Neural cell (in vitro differentiated cells): ENCODE measurements around the gene DENND4B. TPM values are rescaled to one million over a fixed set of nuclear protein-coding genes. Genes with fewer than 3 reads are reported as not detected.

Experiments used
- H2AFZ ChIP-seq: fragments of 200-600, 300-800 bp; sonication (generic), shearing (Covaris generic); 2 replicates; pipeline ENCODE4 v1.6.0; 2014; ENCODE audit warnings: low read depth, mild to moderate bottlenecking, antibody characterized with exemption, low read length, moderate library complexity
- H3F3A ChIP-seq: fragments of 200-600 bp; shearing (Covaris generic); 2 replicates; pipeline ENCODE4 v1.6.1; 2016; ENCODE audit warnings: mild to moderate bottlenecking, moderate library complexity, mixed read lengths, antibody characterized with exemption, low read length; ENCODE audit not compliant: insufficient read depth, poor library complexity, severe bottlenecking
- H3K27ac ChIP-seq: fragments of 200-600, 300-800 bp; sonication (generic), shearing (Covaris generic); 2 replicates; pipeline ENCODE4 v1.5.1; 2014; ENCODE audit warnings: mild to moderate bottlenecking, low read length, moderate library complexity
- H3K27me3 ChIP-seq: fragments of 300-800, 200-600 bp; sonication (generic), shearing (Covaris generic); 2 replicates; pipeline ENCODE4 v1.6.0; 2014; ENCODE audit warnings: mild to moderate bottlenecking, low read depth, low read length, moderate library complexity; ENCODE audit not compliant: insufficient read depth
- H3K36me3 ChIP-seq: fragments of 300-800, 200-600 bp; sonication (generic), shearing (Covaris generic); 2 replicates; pipeline ENCODE4 v1.5.1; 2014; ENCODE audit warnings: mild to moderate bottlenecking, antibody characterized with exemption, low read length, moderate library complexity; ENCODE audit not compliant: insufficient read depth
- H3K4me2 ChIP-seq: fragments of 300-800, 200-600 bp; sonication (generic), shearing (Covaris generic); 2 replicates; pipeline ENCODE4 v1.6.0; 2014; ENCODE audit warnings: mild to moderate bottlenecking, low read length
- H3K4me3 ChIP-seq: fragments of 300-800, 200-600 bp; sonication (generic), shearing (Covaris generic); 2 replicates; pipeline ENCODE4 v1.5.1; 2014; ENCODE audit warnings: mild to moderate bottlenecking, low read length, moderate library complexity
- H3K79me2 ChIP-seq: fragments of 200-600 bp; shearing (Covaris generic); replicated peaks from 2 replicates; pipeline ENCODE4 v1.6.0; 2014; ENCODE audit warnings: mild to moderate bottlenecking, low read length, moderate library complexity; ENCODE audit not compliant: insufficient read depth
- H3K9ac ChIP-seq: fragments of 300-800, 200-600 bp; sonication (generic), shearing (Covaris generic); 2 replicates; pipeline ENCODE4 v1.6.1; 2016; ENCODE audit warnings: mild to moderate bottlenecking, low read length, mixed read lengths
- H3K9me2 ChIP-seq: fragments of 200-600 bp; shearing (Covaris generic); 2 replicates; pipeline ENCODE4 v1.6.1; 2016; ENCODE audit warnings: mild to moderate bottlenecking, low read length, mixed read lengths; ENCODE audit not compliant: insufficient read depth
- H3K9me3 ChIP-seq: fragments of 200-600, 300-800 bp; sonication (generic), shearing (Covaris generic); 2 replicates; pipeline ENCODE4 v1.6.1; 2016; ENCODE audit warnings: mild to moderate bottlenecking, mixed run types, low read length, moderate library complexity, mixed read lengths
- H4K20me1 ChIP-seq: fragments of 200-600 bp; shearing (Covaris generic); 2 replicates; pipeline ENCODE4 v1.6.1; 2016; ENCODE audit warnings: mild to moderate bottlenecking, mixed run types; ENCODE audit not compliant: insufficient read depth
- CTCF ChIP-seq: fragments of 450-650 bp; IDR thresholded peaks from 2 replicates; pipeline ENCODE4 v1.5.1; 2014; ENCODE audit warnings: antibody characterized with exemption, mild to moderate bottlenecking, moderate library complexity; ENCODE audit not compliant: poor library complexity, severe bottlenecking
- EP300 ChIP-seq: fragments of 450-650 bp; conservative IDR thresholded peaks from 2 replicates; pipeline ENCODE4 v1.6.1; 2014; ENCODE audit warnings: antibody characterized with exemption, mild to moderate bottlenecking, moderate library complexity; ENCODE audit not compliant: poor library complexity, severe bottlenecking
- EZH2 ChIP-seq: fragments of 200-600, 300-800 bp; shearing (Covaris generic), sonication (generic); IDR thresholded peaks from 2 replicates; pipeline ENCODE4 v1.6.1; 2014; ENCODE audit warnings: antibody characterized with exemption, low read length, borderline replicate concordance, mild to moderate bottlenecking; ENCODE audit not compliant: insufficient read depth, poor library complexity, severe bottlenecking
- MXI1 ChIP-seq: fragments of 450-650 bp; conservative IDR thresholded peaks from 2 replicates; pipeline ENCODE4 v1.6.1; 2014; ENCODE audit warnings: antibody characterized with exemption, mild to moderate bottlenecking; ENCODE audit not compliant: poor library complexity, severe bottlenecking
- POLR2AphosphoS5 ChIP-seq: IDR thresholded peaks from 2 replicates; pipeline ENCODE4 v1.6.1; 2012
- RAD21 ChIP-seq: fragments of 450-650 bp; conservative IDR thresholded peaks from 2 replicates; pipeline ENCODE4 v1.6.1; 2014; ENCODE audit warnings: antibody characterized with exemption, mild to moderate bottlenecking, moderate library complexity
- REST ChIP-seq: IDR thresholded peaks from 2 replicates; pipeline ENCODE4 v1.6.1; 2012; ENCODE audit warnings: borderline replicate concordance
- SMC3 ChIP-seq: fragments of 450-650 bp; conservative IDR thresholded peaks from 2 replicates; pipeline ENCODE4 v1.6.1; 2014; ENCODE audit warnings: antibody characterized with exemption, mild to moderate bottlenecking, moderate library complexity; ENCODE audit not compliant: poor library complexity
- TAF1 ChIP-seq: IDR thresholded peaks from 2 replicates; pipeline ENCODE4 v1.6.1; 2012; ENCODE audit warnings: low read depth
- polyA plus RNA-seq: library from polyadenylated mRNA; depleted of rRNA; stranded (reverse); fragments of >200 nt; gene quantifications from 2 replicates; pipeline ENCODE4 v1.2.3, GENCODE V29; 2014

Gene DENND4B
- polyA plus RNA-seq, 1 donor from 2014 or later = 25.3 TPM

- Histone ChIP-seq H3K79me2 (peaks cover 41% of the 10 kb centered on the region), H4K20me1 (no peaks in the 10 kb centered on the region), H3K9ac (no peak overlapping the region), H2AFZ (no peak overlapping the region), H3K27me3 (no peaks in the 10 kb centered on the region), H3F3A (no peaks in the 10 kb centered on the region), H3K4me3 (peak overlapping the region; percentile 90), H3K9me3 (no peaks in the 10 kb centered on the region), H3K9me2 (no peaks in the 10 kb centered on the region), H3K4me2 (peak overlapping the region; percentile 88), H3K36me3 (no peaks in the 10 kb centered on the region), H3K27ac (no peak overlapping the region)
- TF ChIP-seq POLR2AphosphoS5 (no peak), RAD21 (no peak), MXI1 (no peak), CTCF (no peak), TAF1 (no peak), EZH2 (no peak)
Measured at GRCh38 chr1:153961421-153961820, 14.9 kb upstream of the DENND4B start.

- H3K9ac ChIP-seq = no peak overlapping the region
- peaks cover 51% of the 10 kb centered on the region for H3K79me2 ChIP-seq
- no peaks in the 10 kb centered on the region for H4K20me1 ChIP-seq
- no peak overlapping the region for H3K4me3 ChIP-seq
- no peaks in the 10 kb centered on the region for H3K36me3 ChIP-seq
- no peak overlapping the region for H3K27ac ChIP-seq
- H3K9me3 ChIP-seq = no peaks in the 10 kb centered on the region
- no peaks in the 10 kb centered on the region for H3F3A ChIP-seq
- H3K9me2 ChIP-seq = no peaks in the 10 kb centered on the region
- TF ChIP-seq EP300 (no peak), TAF1 (no peak), SMC3 (no peak), POLR2AphosphoS5 (no peak), RAD21 (no peak), MXI1 (no peak), CTCF (no peak), REST (no peak), EZH2 (no peak)
- H2AFZ ChIP-seq = no peak overlapping the region
- no peaks in the 10 kb centered on the region for H3K27me3 ChIP-seq
- no peak overlapping the region for H3K4me2 ChIP-seq
Measured at GRCh38 chr1:153960206-153960605, 13.7 kb upstream of the DENND4B start.
